Bone marrow (tissue), 2 donors: ENCODE results near the gene SHMT1.

ENCODE experiments used
- DNase-seq, 2 donors: peaks; one replicate each; lab custom pipeline; 2025; lab: John Stamatoyannopoulos, UW

The SHMT1 gene

GRCh38 chr17:18281788-18282187, 81.6 kb downstream of the SHMT1 start:
- no peak for DNase-seq

DNA sequence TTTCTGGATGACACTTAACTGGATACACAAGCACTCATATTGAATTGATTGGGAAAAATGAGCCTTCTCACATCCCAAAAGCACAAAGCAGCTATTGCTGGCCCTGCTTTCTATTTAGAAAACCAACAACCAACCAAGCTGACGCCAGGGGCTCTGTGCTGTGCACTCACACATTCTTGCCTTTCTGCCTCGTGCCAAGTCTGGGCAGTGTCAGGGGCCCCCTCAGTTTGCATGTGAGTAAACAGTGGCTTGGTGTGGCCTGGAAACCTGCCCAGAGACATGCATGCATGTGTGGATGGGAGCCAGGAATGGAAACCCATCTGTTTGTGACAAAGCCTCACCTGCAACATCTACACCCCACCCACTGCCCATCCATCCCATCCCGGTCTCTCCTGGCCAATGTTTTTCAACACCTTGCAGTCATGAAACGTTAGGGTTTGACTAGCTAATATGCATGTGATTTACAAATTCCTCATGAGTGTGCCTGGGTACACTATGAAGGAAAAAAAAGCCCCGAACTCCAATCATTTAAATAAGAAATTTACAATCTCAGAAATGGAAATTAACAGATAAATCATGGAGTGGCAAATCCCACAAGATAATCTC, 82.5 kb downstream of the SHMT1 start:
- no peak for DNase-seq

DNA sequence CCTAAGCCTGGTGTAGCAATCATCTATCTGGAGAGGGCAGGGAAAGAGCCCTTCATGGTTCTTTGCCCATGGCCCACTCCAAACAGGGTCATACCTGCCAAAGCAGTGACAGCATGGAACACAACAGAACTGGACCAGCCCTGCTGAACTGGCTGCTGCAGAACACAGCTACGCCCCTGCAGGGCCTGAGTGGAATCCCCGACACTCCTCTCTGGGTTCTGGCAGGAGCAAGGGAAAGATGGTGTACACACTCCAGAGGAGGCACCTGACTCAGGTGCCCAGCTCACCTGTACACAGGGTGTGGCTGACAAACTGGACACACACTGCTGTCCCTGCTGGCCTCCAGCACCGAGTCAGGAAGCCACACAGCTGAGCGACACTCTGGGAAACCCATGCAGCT, 83.1 kb downstream of the SHMT1 start:
- DNase-seq, result no peak

DNA sequence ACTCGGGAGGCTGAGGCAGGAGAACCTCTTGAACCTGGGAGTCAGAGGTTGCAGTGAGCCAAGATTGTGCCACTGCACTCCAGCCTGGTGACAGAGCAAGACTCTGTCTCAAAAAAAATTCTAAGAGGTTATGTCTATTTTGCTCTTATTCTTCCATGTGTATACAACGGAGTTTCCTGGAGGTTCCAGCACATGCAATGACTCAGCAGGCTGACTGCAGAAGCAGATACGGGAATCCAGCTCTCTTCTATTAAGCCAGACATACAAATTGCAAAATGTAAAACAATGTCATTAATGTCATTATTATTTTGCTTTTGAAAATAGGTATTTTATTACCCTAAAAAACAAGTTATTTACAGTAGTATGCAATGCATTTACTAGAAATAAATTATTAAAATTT, 84.5 kb downstream of the SHMT1 start:
- DNase-seq, result no peak
